ENCODE results near the gene C10orf95.

C10orf95 gene

DNA sequence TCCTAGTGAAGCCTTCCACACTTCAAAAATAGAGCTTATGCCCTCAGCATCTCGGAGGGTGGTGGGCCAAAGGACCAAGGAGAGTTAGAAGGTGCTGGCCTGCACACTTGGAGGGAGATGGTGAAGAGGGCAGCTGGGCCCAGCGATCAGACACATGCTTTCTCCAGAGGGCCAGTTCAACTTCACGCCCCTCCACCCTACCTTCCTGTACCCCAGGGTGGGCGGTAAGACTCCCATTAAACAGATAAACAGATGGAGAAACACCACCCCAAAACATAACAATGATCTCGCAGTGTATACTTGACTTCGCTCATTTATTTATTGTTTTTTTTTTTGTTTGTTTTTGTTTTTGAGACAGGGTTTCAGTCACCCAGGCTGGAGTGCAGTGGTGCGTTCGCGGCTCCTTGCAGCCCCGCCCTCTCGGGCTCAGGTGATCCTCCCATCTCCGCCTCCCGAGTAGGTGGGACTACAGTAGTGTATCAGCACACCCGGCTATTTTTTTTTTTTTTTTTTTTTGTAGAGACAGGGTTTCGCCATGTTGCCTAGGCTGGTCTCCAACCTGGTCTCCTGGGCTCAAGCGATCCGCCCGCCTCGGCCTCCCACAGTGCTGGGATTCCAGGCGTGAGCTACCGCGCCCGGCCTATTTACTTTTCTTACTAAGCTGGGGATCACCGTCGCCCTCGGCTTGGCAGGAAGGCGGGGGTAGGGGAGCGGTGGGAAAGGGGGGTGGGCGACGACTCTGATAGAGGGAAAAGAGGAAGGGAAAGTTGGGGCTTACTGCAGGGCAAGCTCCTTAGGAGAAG is 1.8 kb downstream of the C10orf95 start:
- TF ChIP-seq, protein P1, sequence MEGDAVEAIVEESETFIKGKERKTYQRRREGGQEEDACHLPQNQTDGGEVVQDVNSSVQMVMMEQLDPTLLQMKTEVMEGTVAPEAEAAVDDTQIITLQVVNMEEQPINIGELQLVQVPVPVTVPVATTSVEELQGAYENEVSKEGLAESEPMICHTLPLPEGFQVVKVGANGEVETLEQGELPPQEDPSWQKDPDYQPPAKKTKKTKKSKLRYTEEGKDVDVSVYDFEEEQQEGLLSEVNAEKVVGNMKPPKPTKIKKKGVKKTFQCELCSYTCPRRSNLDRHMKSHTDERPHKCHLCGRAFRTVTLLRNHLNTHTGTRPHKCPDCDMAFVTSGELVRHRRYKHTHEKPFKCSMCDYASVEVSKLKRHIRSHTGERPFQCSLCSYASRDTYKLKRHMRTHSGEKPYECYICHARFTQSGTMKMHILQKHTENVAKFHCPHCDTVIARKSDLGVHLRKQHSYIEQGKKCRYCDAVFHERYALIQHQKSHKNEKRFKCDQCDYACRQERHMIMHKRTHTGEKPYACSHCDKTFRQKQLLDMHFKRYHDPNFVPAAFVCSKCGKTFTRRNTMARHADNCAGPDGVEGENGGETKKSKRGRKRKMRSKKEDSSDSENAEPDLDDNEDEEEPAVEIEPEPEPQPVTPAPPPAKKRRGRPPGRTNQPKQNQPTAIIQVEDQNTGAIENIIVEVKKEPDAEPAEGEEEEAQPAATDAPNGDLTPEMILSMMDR (IDR thresholded peaks at IDR 0.05; ENCODE audit: control insufficient read depth, extremely low read depth, insufficient read depth) = no peak
- H3K4me3 ChIP-seq (ENCODE audit: low read depth, low read length) = peak overlapping the region; percentile 99
- DNase-seq (ENCODE audit: low read depth) = peak; percentile 79

DNA sequence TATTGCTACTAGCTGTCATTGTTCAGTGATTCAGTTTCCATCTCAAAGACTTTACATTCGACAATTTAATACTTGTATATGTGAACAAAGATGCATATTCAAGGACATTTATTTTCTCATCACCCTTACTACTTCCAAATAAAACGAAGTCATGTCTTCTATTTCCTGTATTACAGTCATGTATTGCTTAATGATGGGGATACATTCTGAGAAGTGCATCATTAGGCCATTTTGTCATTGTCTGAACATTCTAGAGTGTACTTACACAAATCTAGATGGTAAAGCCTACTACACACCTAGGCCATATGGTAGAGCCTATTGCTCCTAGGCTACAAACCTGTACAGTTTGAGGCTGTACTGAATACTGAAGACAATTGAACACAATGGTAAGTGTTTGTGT is 6.5 kb downstream of the C10orf95 start:
- no peak for DNase-seq (ENCODE audit: low read depth)
- no peak overlapping the region for H3K4me3 ChIP-seq (ENCODE audit: low read depth, low read length)
- TF ChIP-seq, protein P1 (IDR thresholded peaks at IDR 0.05; ENCODE audit: control insufficient read depth, extremely low read depth, insufficient read depth) = no peak

DNA sequence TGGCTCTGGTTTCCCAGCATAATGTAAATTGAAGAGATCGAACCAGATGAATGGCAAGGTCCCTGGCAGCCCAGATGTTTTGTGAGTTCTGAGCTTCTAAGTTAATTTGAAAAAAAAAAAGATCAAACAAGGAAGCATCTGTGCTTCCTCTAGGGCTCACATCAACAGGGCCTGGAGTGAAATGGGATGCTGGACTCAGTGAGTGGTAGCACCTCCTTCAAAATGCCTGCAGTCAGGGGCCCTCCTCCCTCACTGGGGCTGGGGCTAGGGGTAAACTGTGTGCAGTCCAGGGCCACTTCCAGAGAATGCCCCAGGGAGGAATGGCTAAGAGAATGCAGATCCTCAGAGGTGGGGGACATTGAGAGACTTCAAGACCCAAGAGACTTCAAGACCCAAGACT is 13.0 kb downstream of the C10orf95 start:
- no peak overlapping the region for H3K4me3 ChIP-seq (ENCODE audit: low read depth, low read length)
- TF ChIP-seq, protein P1 (IDR thresholded peaks at IDR 0.05; ENCODE audit: control insufficient read depth, extremely low read depth, insufficient read depth) = no peak

DNA sequence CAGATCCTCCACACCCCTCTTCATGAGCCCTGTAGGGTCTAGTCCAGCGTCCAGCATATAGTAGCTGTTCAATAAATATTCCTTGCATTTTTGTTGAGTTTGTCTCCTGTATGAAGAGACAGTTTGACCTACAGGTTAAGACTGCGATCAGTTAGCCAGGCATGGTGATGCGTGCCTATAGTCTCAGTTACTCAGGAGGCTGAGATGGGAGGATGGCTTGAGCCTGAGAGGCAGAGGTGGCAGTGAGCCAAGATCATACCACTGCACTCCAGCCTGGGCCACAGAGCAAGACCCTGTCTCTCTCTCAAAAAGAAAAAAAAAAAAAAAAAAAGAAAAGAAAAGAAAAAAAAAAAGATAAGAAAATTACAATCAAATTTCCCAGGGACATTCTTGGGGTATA is 13.8 kb downstream of the C10orf95 start:
- no peak overlapping the region for H3K4me3 ChIP-seq (ENCODE audit: low read depth, low read length)
- DNase-seq (ENCODE audit: low read depth) = no peak
- TF ChIP-seq, protein P1 (IDR thresholded peaks at IDR 0.05; ENCODE audit: control insufficient read depth, extremely low read depth, insufficient read depth) = no peak

More for the DNA sequence above, 13.0 kb downstream of the C10orf95 start:
- DNase-seq (ENCODE audit: low read depth) = no peak

DNA sequence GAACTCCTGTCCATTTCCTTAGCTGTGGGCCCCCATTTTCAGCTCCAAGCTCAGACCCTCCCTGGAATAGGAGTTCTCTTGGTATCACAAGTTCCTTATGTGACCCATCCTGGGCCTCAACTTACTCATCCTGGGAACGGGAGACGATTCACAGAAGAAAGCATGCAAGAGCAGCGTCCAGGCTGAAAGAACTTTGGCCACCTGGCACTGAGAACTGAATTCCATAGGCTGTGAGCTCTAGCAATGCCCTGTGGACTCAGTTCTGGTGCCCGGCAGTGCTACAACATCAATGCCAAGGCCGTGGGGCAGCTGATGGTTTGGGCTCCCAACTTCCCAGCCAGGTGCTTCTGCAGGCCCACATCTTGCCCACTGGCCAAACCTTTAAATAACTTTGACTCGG is 15.0 kb downstream of the C10orf95 start:
- DNase-seq (ENCODE audit: low read depth) = no peak
- TF ChIP-seq, protein P1 (IDR thresholded peaks at IDR 0.05; ENCODE audit: control insufficient read depth, extremely low read depth, insufficient read depth) = no peak
- no peak overlapping the region for H3K4me3 ChIP-seq (ENCODE audit: low read depth, low read length)

DNA sequence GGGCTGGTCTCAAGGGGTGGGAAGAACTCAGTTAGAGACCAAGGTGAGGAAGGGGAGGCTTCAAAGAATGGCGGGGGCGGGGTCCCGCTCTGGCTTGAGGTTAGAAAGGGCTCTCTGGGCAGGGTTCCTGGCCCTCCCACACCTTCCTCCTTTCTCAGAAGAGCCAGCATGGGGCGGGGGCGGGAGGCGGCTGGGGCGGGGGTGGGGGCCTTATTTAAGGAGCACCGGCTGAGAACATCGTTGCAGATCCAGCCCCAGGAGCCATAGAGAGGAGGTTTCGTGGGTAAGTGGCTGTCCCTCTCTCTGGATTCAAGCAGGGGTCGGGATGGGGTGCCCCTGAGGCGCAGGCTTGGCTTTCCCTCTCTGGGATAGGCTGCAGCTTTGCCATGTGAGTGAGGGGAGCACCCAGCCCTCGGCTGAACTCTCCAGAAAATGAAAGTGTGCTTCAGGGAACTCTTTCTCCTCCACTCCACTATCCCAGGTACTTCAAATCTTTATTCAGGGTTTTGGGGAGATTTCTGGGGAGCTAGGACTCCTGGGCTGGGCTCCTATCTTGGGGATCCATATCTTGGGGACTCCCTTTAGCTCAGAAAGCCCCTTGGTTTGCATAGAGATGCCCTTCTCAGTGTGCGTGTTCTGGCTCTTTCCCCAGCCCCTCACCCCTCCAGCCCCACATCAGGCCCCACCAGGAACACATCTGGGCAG is 15.7 kb downstream of the C10orf95 start:
- H3K4me3 ChIP-seq (ENCODE audit: low read depth, low read length) = no peak overlapping the region
- DNase-seq (ENCODE audit: low read depth) = no peak
- TF ChIP-seq, protein P1 (IDR thresholded peaks at IDR 0.05; ENCODE audit: control insufficient read depth, extremely low read depth, insufficient read depth) = no peak

Measured in LNCaP clone FGC (cell line).